Measurements from ENCODE around the gene ACAP3.

DNA sequence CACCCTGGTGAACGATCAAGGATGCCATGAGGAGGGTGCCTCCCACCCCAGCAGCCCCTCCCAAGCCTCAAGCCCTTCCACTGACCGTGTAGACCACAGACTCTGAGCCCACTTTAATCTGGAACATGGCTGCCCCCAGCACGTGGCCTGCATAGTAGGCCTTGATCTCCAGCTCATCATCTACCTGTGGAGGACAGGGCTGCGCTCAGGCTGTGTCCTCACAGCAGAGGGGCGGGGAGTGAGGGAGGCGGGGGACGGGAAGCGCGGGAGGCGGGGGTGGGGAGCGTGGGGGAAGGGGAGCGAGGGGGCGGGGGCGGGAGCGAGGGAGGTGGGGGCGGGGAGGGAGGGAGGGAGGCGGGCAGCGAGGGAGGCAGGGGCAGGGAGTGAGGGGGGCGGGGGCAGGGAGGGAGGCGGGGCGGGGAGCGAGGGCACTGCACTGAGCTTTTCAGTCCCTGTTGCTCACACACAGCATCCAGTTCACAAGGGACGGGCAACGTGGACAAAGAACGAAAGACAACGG is 7.8 kb upstream of the ACAP3 start:
- no peak for TF ChIP-seq FOXK2 (IDR thresholded peaks at IDR 0.05)
- TF ChIP-seq FOXM1 (IDR thresholded peaks at IDR 0.05; ENCODE audit: borderline replicate concordance): no peak
- TF ChIP-seq FOXA1 (IDR thresholded peaks at IDR 0.05): no peak

Data from HEK293T (cell line).